Nephron (organoid): ENCODE data around the gene DNLZ.

Experiments
- H3K27ac Mint-ChIP-seq, 3 experiments: 2 replicates each; pipeline ENCODE4 v1.8.0; 2020; ENCODE audit warnings: mixed read lengths in 3 of 3, mild to moderate bottlenecking in 2 of 3, moderate library complexity in 1 of 3
- H3K27me3 Mint-ChIP-seq: 2 replicates; pipeline ENCODE4 v1.8.0; 2021; ENCODE audit warnings: low read depth, mild to moderate bottlenecking, moderate library complexity, mixed read lengths
- H3K36me3 Mint-ChIP-seq: 2 replicates; pipeline ENCODE4 v1.8.0; 2020; ENCODE audit warnings: low read depth, mixed read lengths
- H3K4me1 Mint-ChIP-seq: 2 replicates; pipeline ENCODE4 v1.8.0; 2020; ENCODE audit warnings: mixed read lengths
- H3K4me3 Mint-ChIP-seq, 3 experiments: 2 replicates each; pipeline ENCODE4 v1.8.0; 2020; ENCODE audit warnings: mild to moderate bottlenecking in 3 of 3, mixed read lengths in 3 of 3, moderate library complexity in 2 of 3
- H3K9me3 Mint-ChIP-seq: 2 replicates; pipeline ENCODE4 v1.8.0; 2020; ENCODE audit warnings: mixed read lengths
- CTCF ChIP-seq, 3 experiments: fragments of 200-600 bp; sonication (generic); IDR thresholded peaks; one replicate each; pipeline ENCODE4 v1.5.0; 2021; ENCODE audit warnings: antibody characterized with exemption in 3 of 3; ENCODE audit not compliant: unreplicated experiment in 3 of 3

DNLZ gene

GRCh38 chr9:136372006-136372405, 8.5 kb upstream of the DNLZ start:
- no peaks in the 10 kb centered on the region for H3K36me3 Mint-ChIP-seq
- no peaks in the 10 kb centered on the region for H3K9me3 Mint-ChIP-seq
- no peaks in the 10 kb centered on the region for H3K4me1 Mint-ChIP-seq
- TF ChIP-seq CTCF (IDR thresholded peaks at IDR 0.05; ENCODE audit: unreplicated experiment in 3 of 3) = no peak
- H3K27me3 Mint-ChIP-seq = no peaks in the 10 kb centered on the region
- H3K4me3 Mint-ChIP-seq = no peak overlapping the region
- no peak overlapping the region for H3K27ac Mint-ChIP-seq

- no peak for TF ChIP-seq CTCF (IDR thresholded peaks at IDR 0.05; ENCODE audit: unreplicated experiment in 3 of 3)
- Mint-ChIP-seq H3K27me3 (no peaks in the 10 kb centered on the region), H3K9me3 (no peaks in the 10 kb centered on the region), H3K4me3 (no peak overlapping the region), H3K4me1 (no peaks in the 10 kb centered on the region), H3K27ac (no peak overlapping the region), H3K36me3 (no peaks in the 10 kb centered on the region)
Observed at GRCh38 chr9:136371533-136371880, 8.0 kb upstream of the DNLZ start.

DNA sequence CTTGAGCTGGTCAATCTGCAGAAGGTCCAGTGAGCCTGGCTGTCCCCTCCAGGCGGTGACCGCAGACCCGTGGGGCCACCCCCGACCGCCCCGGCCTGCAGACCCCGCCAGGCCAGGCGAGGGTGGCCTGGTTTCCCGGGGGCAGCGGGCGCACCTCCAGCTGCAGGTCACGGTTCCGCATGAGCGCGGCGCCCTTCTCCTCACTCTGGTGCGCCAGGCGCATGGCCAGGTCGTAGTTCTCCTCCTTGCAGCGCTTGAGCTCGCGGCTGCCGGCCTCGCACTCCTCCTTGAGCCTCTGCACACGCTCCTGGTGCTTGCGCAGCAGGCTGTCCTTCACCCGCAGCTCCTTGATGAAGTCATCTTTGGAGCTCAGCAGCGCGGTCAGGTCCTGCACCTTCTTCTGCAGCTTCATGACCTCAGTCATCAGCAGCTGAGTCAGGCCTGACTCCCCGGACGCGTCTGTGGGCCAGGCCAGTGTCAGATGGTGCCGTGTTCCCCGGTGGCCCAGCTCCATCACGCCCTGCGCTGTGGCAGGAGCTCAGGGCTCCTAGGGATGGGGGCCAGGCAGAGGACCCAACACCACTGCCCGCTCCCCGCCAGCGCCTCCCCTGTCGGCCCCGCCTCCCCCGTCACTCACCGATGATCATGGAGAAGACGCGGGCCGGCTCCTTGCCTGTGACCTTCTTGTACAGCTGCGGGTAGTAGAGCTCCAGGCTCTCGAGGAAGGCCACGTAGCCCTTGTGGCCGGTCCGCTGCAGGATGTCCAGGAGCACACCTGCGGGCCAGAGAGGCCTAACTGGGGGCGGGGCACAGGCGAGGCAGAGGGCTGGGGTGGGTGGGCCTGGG, 7.4 kb upstream of the DNLZ start:
- no peak for TF ChIP-seq CTCF (IDR thresholded peaks at IDR 0.05; ENCODE audit: unreplicated experiment in 3 of 3)
- Mint-ChIP-seq H3K9me3 (no peaks in the 10 kb centered on the region), H3K4me1 (no peaks in the 10 kb centered on the region), H3K4me3 (no peak overlapping the region), H3K27ac (no peak overlapping the region), H3K27me3 (no peaks in the 10 kb centered on the region), H3K36me3 (no peaks in the 10 kb centered on the region)

- no peaks in the 10 kb centered on the region for H3K4me1 Mint-ChIP-seq
- no peak overlapping the region for H3K27ac Mint-ChIP-seq
- no peaks in the 10 kb centered on the region for H3K9me3 Mint-ChIP-seq
- H3K27me3 Mint-ChIP-seq = no peaks in the 10 kb centered on the region
- TF ChIP-seq CTCF (IDR thresholded peaks at IDR 0.05; ENCODE audit: unreplicated experiment in 3 of 3) = no peak
- no peak overlapping the region for H3K4me3 Mint-ChIP-seq
- H3K36me3 Mint-ChIP-seq = no peaks in the 10 kb centered on the region
Observed at GRCh38 chr9:136370037-136370436, 6.5 kb upstream of the DNLZ start.

GRCh38 chr9:136368190-136368589, 4.6 kb upstream of the DNLZ start:
- H3K27me3 Mint-ChIP-seq = no peaks in the 10 kb centered on the region
- no peak for TF ChIP-seq CTCF (IDR thresholded peaks at IDR 0.05; ENCODE audit: unreplicated experiment in 3 of 3)
- H3K27ac Mint-ChIP-seq = no peak overlapping the region
- H3K4me1 Mint-ChIP-seq = no peaks in the 10 kb centered on the region
- no peak overlapping the region for H3K4me3 Mint-ChIP-seq
- H3K9me3 Mint-ChIP-seq = no peaks in the 10 kb centered on the region
- H3K36me3 Mint-ChIP-seq = no peaks in the 10 kb centered on the region
